CD14-positive monocyte (primary cell): Measurements from ENCODE around the gene OPRM1. TPM values are rescaled to one million over a fixed set of nuclear protein-coding genes. Genes with fewer than 3 reads are reported as not detected.

Experiments used
- DNase-seq, 3 donors: peaks; one replicate each; pipeline ENCODE4 v3.0.0-alpha.2; 2011 to 2022
- H2AFZ ChIP-seq: 2 replicates; pipeline ENCODE4 v1.6.0; 2012; ENCODE audit warnings: mild to moderate bottlenecking, low read depth, low read length, inconsistent platforms; ENCODE audit not compliant: insufficient read depth, poor library complexity, severe bottlenecking
- H3K27ac ChIP-seq, 2 donors: 1 replicate in 1 of 2; 2 replicates in 1 of 2; pipeline ENCODE4 v1.5.1; 2012 to 2013; ENCODE audit warnings: low read length in 2 of 2, control low read depth in 1 of 2, inconsistent platforms in 1 of 2, low read depth in 1 of 2, mild to moderate bottlenecking in 1 of 2
- H3K27me3 ChIP-seq, 2 donors: one replicate each; pipeline versions ENCODE4 v1.6.0 to v1.6.1; 2011 to 2013; ENCODE audit warnings: low read length in 2 of 2; ENCODE audit not compliant: control insufficient read depth in 2 of 2, insufficient read depth in 2 of 2
- H3K36me3 ChIP-seq, 2 donors: replicated peaks in 1 of 2; 1 replicate in 1 of 2; 2 replicates in 1 of 2; pipeline versions ENCODE4 v1.5.1 to v1.6.1; 2012 to 2013; ENCODE audit warnings: low read length in 2 of 2, control low read depth in 1 of 2, inconsistent platforms in 1 of 2, mild to moderate bottlenecking in 1 of 2; ENCODE audit not compliant: insufficient read depth in 2 of 2, control insufficient read depth in 1 of 2
- H3K4me1 ChIP-seq, 2 donors: 1 replicate in 1 of 2; 2 replicates in 1 of 2; pipeline versions ENCODE4 v1.5.1 to v1.6.1; 2012 to 2013; ENCODE audit warnings: low read length in 2 of 2, control low read depth in 1 of 2, inconsistent platforms in 1 of 2, mild to moderate bottlenecking in 1 of 2, moderate library complexity in 1 of 2; ENCODE audit not compliant: insufficient read depth in 2 of 2, control insufficient read depth in 1 of 2
- H3K4me2 ChIP-seq: replicated peaks from 2 replicates; pipeline ENCODE3; 2012; ENCODE audit warnings: low read length, moderate library complexity, mild to moderate bottlenecking; ENCODE audit not compliant: poor library complexity, severe bottlenecking; ENCODE audit errors: extremely low read depth
- H3K4me3 ChIP-seq, 3 experiments: fragments of 200-600 bp in 1 of 3; sonication (generic) in 1 of 3; replicated peaks in 1 of 3; 1 replicate in 2 of 3; 2 replicates in 1 of 3; pipeline ENCODE4 v1.5.1; 2011 to 2013; ENCODE audit warnings: low read length in 3 of 3, mild to moderate bottlenecking in 3 of 3, control low read depth in 2 of 3, low read depth in 2 of 3, inconsistent platforms in 1 of 3, moderate library complexity in 1 of 3
- H3K79me2 ChIP-seq: 2 replicates; pipeline ENCODE4 v1.6.0; 2012; ENCODE audit warnings: mild to moderate bottlenecking, control low read depth, inconsistent platforms, low read length, moderate library complexity; ENCODE audit not compliant: insufficient read depth
- H3K9ac ChIP-seq: 2 replicates; pipeline ENCODE4 v1.6.0; 2017; ENCODE audit warnings: low read length, mild to moderate bottlenecking; ENCODE audit not compliant: insufficient read depth, poor library complexity, severe bottlenecking
- H3K9me3 ChIP-seq, 2 donors: replicated peaks in 1 of 2; 1 replicate in 1 of 2; 2 replicates in 1 of 2; pipeline versions ENCODE4 v1.5.1 to v1.6.1; 2012 to 2013; ENCODE audit warnings: low read length in 2 of 2, control low read depth in 1 of 2; ENCODE audit not compliant: control insufficient read depth in 1 of 2, insufficient read depth in 1 of 2
- H4K20me1 ChIP-seq: 2 replicates; pipeline ENCODE4 v1.6.0; 2012; ENCODE audit warnings: mild to moderate bottlenecking, low read length, control low read depth, moderate library complexity; ENCODE audit not compliant: insufficient read depth
- H3K27ac Mint-ChIP-seq, 7 donors: one replicate each; pipeline ENCODE4 v1.8.0; 2020; ENCODE audit warnings: mild to moderate bottlenecking in 7 of 7, mixed read lengths in 7 of 7, moderate library complexity in 6 of 7, inconsistent platforms in 2 of 7
- H3K27me3 Mint-ChIP-seq, 3 donors: one replicate each; pipeline ENCODE4 v1.8.0; 2021 to 2022; ENCODE audit warnings: low read depth in 3 of 3, mild to moderate bottlenecking in 3 of 3, mixed read lengths in 3 of 3, moderate library complexity in 3 of 3, inconsistent platforms in 1 of 3
- H3K36me3 Mint-ChIP-seq, 2 donors: one replicate each; pipeline ENCODE4 v1.8.0; 2020; ENCODE audit warnings: mixed read lengths in 2 of 2, inconsistent platforms in 1 of 2, mild to moderate bottlenecking in 1 of 2
- H3K4me1 Mint-ChIP-seq: one replicate; pipeline ENCODE4 v1.8.0; 2020; ENCODE audit warnings: mild to moderate bottlenecking, mixed read lengths
- H3K4me3 Mint-ChIP-seq, 2 donors: one replicate each; pipeline ENCODE4 v1.8.0; 2020; ENCODE audit warnings: mild to moderate bottlenecking in 2 of 2, mixed read lengths in 2 of 2, moderate library complexity in 1 of 2
- H3K9me3 Mint-ChIP-seq, 7 donors: one replicate each; pipeline ENCODE4 v1.8.0; 2020 to 2022; ENCODE audit warnings: mixed read lengths in 7 of 7, mild to moderate bottlenecking in 6 of 7, moderate library complexity in 6 of 7, inconsistent platforms in 2 of 7
- CTCF ChIP-seq: fragments of 200-600 bp; IDR thresholded peaks from one replicate; pipeline ENCODE4 v1.8.0; 2022; ENCODE audit warnings: antibody characterized with exemption, mild to moderate bottlenecking
- WGBS: methylation state at CpG from one replicate; pipeline ENCODE4 v1.1.5; 2013; ENCODE audit warnings: missing lambda C conversion rate; ENCODE audit not compliant: insufficient coverage; 5-methylcytosine and 5-hydroxymethylcytosine counted together
- intact Hi-C, 2 donors: fragments of 100-400 bp; cut with micrococcal nuclease; formaldehyde crosslinking; loops; one replicate each; pipeline versions ENCODE4 v1.15.0 to v1.15.1; 2023
- polyA plus RNA-seq, 3 donors: library from polyadenylated mRNA; depleted of rRNA in 1 of 3; unstranded in 2 of 3; stranded (reverse) in 1 of 3; fragments of 300-500 nt in 2 of 3; fragments of >200 nt in 1 of 3; fragmentation: Illumina TruSeq in 2 of 3; gene quantifications; 1 replicate in 2 of 3; 2 replicates in 1 of 3; pipeline ENCODE4 v1.2.3, GENCODE V29; 2012 to 2021

Gene OPRM1
- polyA plus RNA-seq, 3 donors, result not detected

- peaks cover 15 to 18% of the 10 kb centered on the region in 2 donors for H3K4me1 ChIP-seq
- Mint-ChIP-seq H3K4me1 (peaks cover 36% of the 10 kb centered on the region), H3K9me3 (peaks cover 0 to 4% (median 2%) of the 10 kb centered on the region in 7 donors), H3K27me3 (no peaks in the 10 kb centered on the region), H3K27ac (peak overlapping the region in 1 of 7 donors; percentile 60), H3K36me3 (peaks cover 40 to 50% of the 10 kb centered on the region in 2 donors), H3K4me3 (no peak overlapping the region)
- TF ChIP-seq CTCF, result no peak
- H3K4me2 ChIP-seq, result no peak overlapping the region
- no peak overlapping the region for H3K4me3 ChIP-seq
- WGBS, result no CpG with 5 or more reads among the region's 3 CpGs
- H3K9ac ChIP-seq, result no peak overlapping the region
- H3K27ac ChIP-seq, result no peak overlapping the region
- no peak overlapping the region for H2AFZ ChIP-seq
- peaks cover 76% of the 10 kb centered on the region for H4K20me1 ChIP-seq
- H3K79me2 ChIP-seq, result peaks cover 93% of the 10 kb centered on the region
- H3K9me3 ChIP-seq, result no peaks in the 10 kb centered on the region
- no peaks in the 10 kb centered on the region for H3K27me3 ChIP-seq
- intact Hi-C loops, result no loop called here
- peaks cover 13 to 29% of the 10 kb centered on the region in 2 donors for H3K36me3 ChIP-seq
- no peak for DNase-seq
These were observed 253.0 kb downstream of the OPRM1 start for GRCh38 chr6:154292066-154292465.

- 100% methylated on average over 1 of the region's 4 CpGs for WGBS
- Histone ChIP-seq H3K27me3 (no peaks in the 10 kb centered on the region), H3K9ac (no peak overlapping the region), H2AFZ (no peak overlapping the region), H3K9me3 (no peaks in the 10 kb centered on the region), H4K20me1 (peaks cover 80% of the 10 kb centered on the region), H3K4me1 (peaks cover 19 to 21% of the 10 kb centered on the region in 2 donors), H3K36me3 (peaks cover 3 to 26% of the 10 kb centered on the region in 2 donors), H3K79me2 (peaks cover 93% of the 10 kb centered on the region), H3K27ac (peak overlapping the region in 1 of 2 donors; percentile 30), H3K4me3 (no peak overlapping the region), H3K4me2 (no peak overlapping the region)
- H3K9me3 Mint-ChIP-seq, result peaks cover 0 to 4% (median 2%) of the 10 kb centered on the region in 7 donors
- H3K4me1 Mint-ChIP-seq, result peaks cover 40% of the 10 kb centered on the region
- intact Hi-C loops, result no loop called here
- H3K4me3 Mint-ChIP-seq, result no peak overlapping the region
- peak overlapping the region in 5 of 7 donors; percentile 5 to 55 (median 16) for H3K27ac Mint-ChIP-seq
- H3K36me3 Mint-ChIP-seq, result peaks cover 31 to 48% of the 10 kb centered on the region in 2 donors
- TF ChIP-seq CTCF, result no peak
- H3K27me3 Mint-ChIP-seq, result no peaks in the 10 kb centered on the region
- no peak for DNase-seq
These were observed 253.9 kb downstream of the OPRM1 start for GRCh38 chr6:154292855-154293519.
